ENCODE data around the gene STAM2. TPM values are rescaled to one million over a fixed set of nuclear protein-coding genes. Genes with fewer than 3 reads are reported as not detected.

STAM2 gene
- total and polyA plus RNA-seq, 9 donors = 9.5 to 40.0 (median 33.3) TPM

- intact Hi-C loops (cut with DNase I) = no loop called here
- WGBS, 3 donors = 72 to 75% (median 73%) methylated on average over 2 of the region's 2 CpGs
- TF ChIP-seq EP300 (IDR thresholded peaks at IDR 0.05) = no peak
- TF ChIP-seq CTCF (IDR thresholded peaks at IDR 0.05) = no peak
- no peak for TF ChIP-seq POLR2A (IDR thresholded peaks at IDR 0.05)
- no peak for DNase-seq
- Histone ChIP-seq H3K36me3 (no peaks in the 10 kb centered on the region), H3K9me3 (no peaks in the 10 kb centered on the region), H3K27ac (no peak overlapping the region), H3K4me3 (no peak overlapping the region), H3K4me1 (ENCODE audit: insufficient read depth) (no peaks in the 10 kb centered on the region), H3K27me3 (no peaks in the 10 kb centered on the region)
Measured at GRCh38 chr2:152078662-152079061, 96.9 kb downstream of the STAM2 start.

GRCh38 chr2:152078023-152078422 is 97.5 kb downstream of the STAM2 start:
- DNase-seq = no peak
- H3K4me3 ChIP-seq = no peak overlapping the region
- intact Hi-C loops (cut with DNase I) = no loop called here
- no peaks in the 10 kb centered on the region for H3K4me1 ChIP-seq (ENCODE audit: insufficient read depth)
- 94 to 96% (median 95%) methylated on average over 9 of the region's 9 CpGs for WGBS, 3 donors
- no peaks in the 10 kb centered on the region for H3K9me3 ChIP-seq
- no peak for TF ChIP-seq CTCF (IDR thresholded peaks at IDR 0.05)
- TF ChIP-seq POLR2A (IDR thresholded peaks at IDR 0.05) = no peak
- TF ChIP-seq EP300 (IDR thresholded peaks at IDR 0.05) = no peak
- no peaks in the 10 kb centered on the region for H3K36me3 ChIP-seq
- no peaks in the 10 kb centered on the region for H3K27me3 ChIP-seq
- H3K27ac ChIP-seq = no peak overlapping the region

DNA sequence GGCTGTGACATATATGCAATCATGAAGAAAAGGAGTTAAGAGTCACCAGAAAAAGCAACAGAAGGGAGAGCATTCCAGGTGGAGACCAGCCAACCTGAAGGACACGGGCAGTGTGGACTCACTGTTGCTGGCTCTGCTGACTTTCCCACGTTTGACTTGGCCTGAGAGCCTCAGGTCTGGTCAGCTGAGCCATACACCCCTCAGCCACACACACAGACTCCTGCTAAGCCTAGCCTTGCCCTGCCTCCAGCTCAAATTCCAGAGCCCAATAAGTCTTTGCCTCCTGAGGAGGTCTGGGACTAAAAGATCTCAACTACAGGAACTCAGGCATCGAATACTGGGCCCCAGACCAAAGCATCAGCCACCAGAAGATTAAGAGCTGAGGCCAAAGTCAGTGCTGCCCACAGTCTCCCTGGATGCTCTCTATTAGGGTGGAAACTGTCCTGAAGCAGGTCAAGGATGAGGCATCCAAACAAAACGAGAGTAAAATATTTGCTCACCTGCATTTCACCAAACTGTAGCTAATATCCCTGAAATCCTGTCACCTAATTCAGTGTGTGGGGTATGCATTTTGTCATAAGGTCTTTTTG is 100.0 kb downstream of the STAM2 start:
- Histone ChIP-seq H3K27ac (no peak overlapping the region), H3K9me3 (no peaks in the 10 kb centered on the region), H3K27me3 (no peaks in the 10 kb centered on the region), H3K4me1 (ENCODE audit: insufficient read depth) (no peaks in the 10 kb centered on the region), H3K4me3 (no peak overlapping the region), H3K36me3 (no peaks in the 10 kb centered on the region)
- TF ChIP-seq CTCF (IDR thresholded peaks at IDR 0.05) (no peak), EP300 (IDR thresholded peaks at IDR 0.05) (no peak), POLR2A (IDR thresholded peaks at IDR 0.05) (no peak)
- 22 to 38% (median 25%) methylated on average over 4 of the region's 4 CpGs for WGBS, 3 donors
- intact Hi-C loops (cut with DNase I) = no loop called here
- no peak for DNase-seq

DNA sequence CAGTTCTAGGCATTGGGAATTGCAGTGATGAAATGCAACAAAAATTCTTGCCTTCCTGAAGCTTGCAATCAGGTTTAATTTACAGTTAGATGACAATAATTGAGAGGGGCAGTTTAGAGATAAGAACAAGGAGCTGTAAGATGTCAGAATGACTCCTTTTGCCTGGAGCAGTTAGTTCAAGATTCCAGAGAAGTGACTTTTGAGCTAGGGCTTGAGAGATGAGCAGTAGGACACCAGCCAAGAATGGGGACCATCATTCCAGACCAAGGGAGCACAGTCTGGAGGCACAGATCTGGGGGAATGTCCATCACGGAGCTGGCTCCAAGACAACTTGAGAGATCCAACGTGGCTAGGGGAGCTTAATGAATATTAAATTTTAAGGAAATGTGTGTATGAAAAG is 103.6 kb downstream of the STAM2 start:
- no peaks in the 10 kb centered on the region for H3K36me3 ChIP-seq
- no peak overlapping the region for H3K27ac ChIP-seq
- no peaks in the 10 kb centered on the region for H3K4me1 ChIP-seq (ENCODE audit: insufficient read depth)
- TF ChIP-seq POLR2A (IDR thresholded peaks at IDR 0.05) (no peak), EP300 (IDR thresholded peaks at IDR 0.05) (no peak), CTCF (IDR thresholded peaks at IDR 0.05) (no peak)
- no peak for DNase-seq
- no peaks in the 10 kb centered on the region for H3K9me3 ChIP-seq
- H3K27me3 ChIP-seq = no peaks in the 10 kb centered on the region
- 85 to 87% (median 86%) methylated on average over 2 of the region's 2 CpGs for WGBS, 3 donors
- H3K4me3 ChIP-seq = no peak overlapping the region
- intact Hi-C loops (cut with DNase I) = no loop called here

Measured in ovary (tissue), 9 donors.